Measurements from ENCODE around the gene MYH11. TPM values are rescaled to one million over a fixed set of nuclear protein-coding genes. Genes with fewer than 3 reads are reported as not detected.

Gene MYH11
- polyA plus RNA-seq, 1 donor from 2014 or later = not detected

DNA sequence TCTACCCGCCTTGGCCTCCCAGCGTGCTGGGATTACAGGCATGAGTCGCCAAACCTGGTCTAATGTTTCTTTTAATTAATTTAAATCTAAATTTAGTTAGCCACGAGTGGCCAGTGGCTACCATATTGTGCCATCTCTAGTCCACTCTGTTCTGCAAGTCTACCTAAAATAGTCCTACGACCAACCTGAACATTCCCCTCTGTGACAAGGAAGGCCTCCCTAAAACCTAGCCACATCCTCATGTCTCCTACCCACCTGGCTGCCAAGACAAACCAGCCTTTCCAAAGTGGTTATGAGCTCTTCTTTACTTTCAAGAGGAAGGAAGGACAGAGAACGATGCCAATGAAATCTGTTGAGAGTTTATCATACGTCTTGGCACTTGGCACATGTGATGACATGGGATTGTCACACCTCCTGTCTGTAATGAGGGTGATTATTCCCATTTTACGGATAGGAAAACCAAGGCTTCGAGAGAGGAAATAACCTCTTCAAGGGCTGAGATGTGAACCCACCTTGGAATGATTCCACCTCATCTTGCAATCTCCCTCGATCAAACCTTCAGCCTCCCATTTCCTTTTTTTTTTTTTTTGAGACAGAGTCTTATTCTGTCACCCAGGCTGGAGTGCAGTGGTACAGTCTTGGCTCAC, 19.7 kb downstream of the MYH11 start:
- no peaks in the 10 kb centered on the region for H3K27me3 ChIP-seq (ENCODE audit: insufficient read depth, low read depth, low read length)
- TF ChIP-seq, protein P1, sequence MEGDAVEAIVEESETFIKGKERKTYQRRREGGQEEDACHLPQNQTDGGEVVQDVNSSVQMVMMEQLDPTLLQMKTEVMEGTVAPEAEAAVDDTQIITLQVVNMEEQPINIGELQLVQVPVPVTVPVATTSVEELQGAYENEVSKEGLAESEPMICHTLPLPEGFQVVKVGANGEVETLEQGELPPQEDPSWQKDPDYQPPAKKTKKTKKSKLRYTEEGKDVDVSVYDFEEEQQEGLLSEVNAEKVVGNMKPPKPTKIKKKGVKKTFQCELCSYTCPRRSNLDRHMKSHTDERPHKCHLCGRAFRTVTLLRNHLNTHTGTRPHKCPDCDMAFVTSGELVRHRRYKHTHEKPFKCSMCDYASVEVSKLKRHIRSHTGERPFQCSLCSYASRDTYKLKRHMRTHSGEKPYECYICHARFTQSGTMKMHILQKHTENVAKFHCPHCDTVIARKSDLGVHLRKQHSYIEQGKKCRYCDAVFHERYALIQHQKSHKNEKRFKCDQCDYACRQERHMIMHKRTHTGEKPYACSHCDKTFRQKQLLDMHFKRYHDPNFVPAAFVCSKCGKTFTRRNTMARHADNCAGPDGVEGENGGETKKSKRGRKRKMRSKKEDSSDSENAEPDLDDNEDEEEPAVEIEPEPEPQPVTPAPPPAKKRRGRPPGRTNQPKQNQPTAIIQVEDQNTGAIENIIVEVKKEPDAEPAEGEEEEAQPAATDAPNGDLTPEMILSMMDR (IDR thresholded peaks at IDR 0.05; ENCODE audit: poor library complexity, severe bottlenecking) = no peak
- TF ChIP-seq, protein P2, sequence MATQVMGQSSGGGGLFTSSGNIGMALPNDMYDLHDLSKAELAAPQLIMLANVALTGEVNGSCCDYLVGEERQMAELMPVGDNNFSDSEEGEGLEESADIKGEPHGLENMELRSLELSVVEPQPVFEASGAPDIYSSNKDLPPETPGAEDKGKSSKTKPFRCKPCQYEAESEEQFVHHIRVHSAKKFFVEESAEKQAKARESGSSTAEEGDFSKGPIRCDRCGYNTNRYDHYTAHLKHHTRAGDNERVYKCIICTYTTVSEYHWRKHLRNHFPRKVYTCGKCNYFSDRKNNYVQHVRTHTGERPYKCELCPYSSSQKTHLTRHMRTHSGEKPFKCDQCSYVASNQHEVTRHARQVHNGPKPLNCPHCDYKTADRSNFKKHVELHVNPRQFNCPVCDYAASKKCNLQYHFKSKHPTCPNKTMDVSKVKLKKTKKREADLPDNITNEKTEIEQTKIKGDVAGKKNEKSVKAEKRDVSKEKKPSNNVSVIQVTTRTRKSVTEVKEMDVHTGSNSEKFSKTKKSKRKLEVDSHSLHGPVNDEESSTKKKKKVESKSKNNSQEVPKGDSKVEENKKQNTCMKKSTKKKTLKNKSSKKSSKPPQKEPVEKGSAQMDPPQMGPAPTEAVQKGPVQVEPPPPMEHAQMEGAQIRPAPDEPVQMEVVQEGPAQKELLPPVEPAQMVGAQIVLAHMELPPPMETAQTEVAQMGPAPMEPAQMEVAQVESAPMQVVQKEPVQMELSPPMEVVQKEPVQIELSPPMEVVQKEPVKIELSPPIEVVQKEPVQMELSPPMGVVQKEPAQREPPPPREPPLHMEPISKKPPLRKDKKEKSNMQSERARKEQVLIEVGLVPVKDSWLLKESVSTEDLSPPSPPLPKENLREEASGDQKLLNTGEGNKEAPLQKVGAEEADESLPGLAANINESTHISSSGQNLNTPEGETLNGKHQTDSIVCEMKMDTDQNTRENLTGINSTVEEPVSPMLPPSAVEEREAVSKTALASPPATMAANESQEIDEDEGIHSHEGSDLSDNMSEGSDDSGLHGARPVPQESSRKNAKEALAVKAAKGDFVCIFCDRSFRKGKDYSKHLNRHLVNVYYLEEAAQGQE (IDR thresholded peaks at IDR 0.05; ENCODE audit: borderline replicate concordance) = no peak

DNA sequence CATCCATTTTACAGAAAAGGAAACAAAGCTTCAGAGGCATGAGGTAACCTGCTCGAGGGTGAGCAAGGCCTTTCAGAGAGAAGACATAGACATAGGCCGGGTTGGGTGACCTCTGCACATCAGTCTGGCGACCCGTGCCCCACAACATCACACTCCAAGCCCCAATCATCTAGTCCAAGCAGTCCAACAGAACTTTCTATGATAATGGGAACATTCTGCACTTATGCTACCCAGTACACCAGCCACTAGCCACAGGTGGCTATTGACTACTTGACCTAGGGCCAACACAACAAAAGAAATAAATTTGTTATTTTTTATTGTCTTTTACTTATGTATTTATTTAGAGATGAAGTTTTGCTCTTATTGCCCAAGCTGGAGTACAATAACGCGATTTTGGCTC, 20.8 kb downstream of the MYH11 start:
- Histone ChIP-seq H4K20me1 (ENCODE audit: insufficient read depth) (no peaks in the 10 kb centered on the region), H3K27ac (ENCODE audit: low read length) (no peak overlapping the region), H3K27me3 (ENCODE audit: insufficient read depth, low read depth, low read length) (no peaks in the 10 kb centered on the region), H3K9me3 (ENCODE audit: low read length) (no peaks in the 10 kb centered on the region), H3K36me3 (ENCODE audit: insufficient read depth, low read length) (no peaks in the 10 kb centered on the region), H3F3A (ENCODE audit: insufficient read depth, low read length, poor library complexity, severe bottlenecking) (no peaks in the 10 kb centered on the region), H3K9ac (ENCODE audit: low read length) (no peak overlapping the region), H3K4me2 (ENCODE audit: low read length) (no peak overlapping the region), H3K9me2 (ENCODE audit: insufficient read depth, low read length) (no peaks in the 10 kb centered on the region), H3K79me2 (replicated peaks; ENCODE audit: insufficient read depth, low read length) (no peaks in the 10 kb centered on the region), H3K4me3 (ENCODE audit: low read length) (no peak overlapping the region), H2AFZ (ENCODE audit: low read depth, low read length) (no peak overlapping the region)
- no peak for TF ChIP-seq RAD21 (conservative IDR thresholded peaks at IDR 0.05)
- TF ChIP-seq EP300 (conservative IDR thresholded peaks at IDR 0.05; ENCODE audit: poor library complexity, severe bottlenecking) = no peak
- TF ChIP-seq, protein P1 (IDR thresholded peaks at IDR 0.05; ENCODE audit: poor library complexity, severe bottlenecking) = no peak
- no peak for TF ChIP-seq TAF1 (IDR thresholded peaks at IDR 0.05; ENCODE audit: low read depth)
- TF ChIP-seq POLR2AphosphoS5 (IDR thresholded peaks at IDR 0.05) = no peak
- no peak for TF ChIP-seq MXI1 (conservative IDR thresholded peaks at IDR 0.05; ENCODE audit: poor library complexity, severe bottlenecking)
- no peak for TF ChIP-seq EZH2 (IDR thresholded peaks at IDR 0.05; ENCODE audit: borderline replicate concordance, insufficient read depth, low read length, poor library complexity, severe bottlenecking)
- no peak for TF ChIP-seq SMC3 (conservative IDR thresholded peaks at IDR 0.05; ENCODE audit: poor library complexity)
- TF ChIP-seq, protein P2 (IDR thresholded peaks at IDR 0.05; ENCODE audit: borderline replicate concordance) = no peak

More for the DNA sequence above, 19.7 kb downstream of the MYH11 start:
- no peaks in the 10 kb centered on the region for H3F3A ChIP-seq (ENCODE audit: insufficient read depth, low read length, poor library complexity, severe bottlenecking)
- H4K20me1 ChIP-seq (ENCODE audit: insufficient read depth) = no peaks in the 10 kb centered on the region
- H3K9me2 ChIP-seq (ENCODE audit: insufficient read depth, low read length) = no peaks in the 10 kb centered on the region
- no peaks in the 10 kb centered on the region for H3K79me2 ChIP-seq (replicated peaks; ENCODE audit: insufficient read depth, low read length)
- no peak overlapping the region for H3K4me3 ChIP-seq (ENCODE audit: low read length)
- no peak overlapping the region for H2AFZ ChIP-seq (ENCODE audit: low read depth, low read length)
- H3K36me3 ChIP-seq (ENCODE audit: insufficient read depth, low read length) = no peaks in the 10 kb centered on the region
- no peak overlapping the region for H3K27ac ChIP-seq (ENCODE audit: low read length)
- no peak overlapping the region for H3K4me2 ChIP-seq (ENCODE audit: low read length)
- no peak overlapping the region for H3K9ac ChIP-seq (ENCODE audit: low read length)
- H3K9me3 ChIP-seq (ENCODE audit: low read length) = no peaks in the 10 kb centered on the region

Data from neural cell (in vitro differentiated cells).